Endometrial microvascular endothelial cells (primary cell): ENCODE measurements around the gene MICU2. TPM values are rescaled to one million over a fixed set of nuclear protein-coding genes. Genes with fewer than 3 reads are reported as not detected.
"Not testable (repeated sequence)": the region's sequence is repeated elsewhere in the genome, so short reads cannot be mapped to it uniquely, and the experiment has no call there.

Experiments
- in situ Hi-C: cut with HindIII; loops from 2 replicates; pipeline ENCODE4 v1.10.0; 2017; ENCODE audit warnings: low sequenced_read_pairs, low pct_unique_long_range_greater_than_20kb; ENCODE audit errors: inconsistent ontology term
- total RNA-seq: library from RNA; depleted of rRNA; stranded (reverse); fragments of >200 nt; gene quantifications from one replicate; pipeline ENCODE4 v1.2.3, GENCODE V29; 2015; ENCODE audit errors: inconsistent ontology term

MICU2 gene
- total RNA-seq, 1 donor from 2014 or later: 47.9 TPM

- in situ Hi-C loops: no loop called here
Observed at GRCh38 chr13:21596722-21597121, 7.2 kb downstream of the MICU2 start.

GRCh38 chr13:21595546-21595822 is 8.5 kb downstream of the MICU2 start:
- in situ Hi-C loops: no loop called here

GRCh38 chr13:21594715-21595545 is 9.0 kb downstream of the MICU2 start:
- in situ Hi-C loops: no loop called here

- in situ Hi-C loops: not testable (repeated sequence)
Observed at GRCh38 chr13:21590665-21591456, 13.1 kb downstream of the MICU2 start.

GRCh38 chr13:21590231-21590630 is 13.7 kb downstream of the MICU2 start:
- in situ Hi-C loops: no loop called here

- in situ Hi-C loops: not testable (repeated sequence)
Observed at GRCh38 chr13:21589510-21589909, 14.5 kb downstream of the MICU2 start.

GRCh38 chr13:21588411-21588810 is 15.6 kb downstream of the MICU2 start:
- in situ Hi-C loops: not testable (repeated sequence)

GRCh38 chr13:21584973-21585592 is 18.9 kb downstream of the MICU2 start:
- in situ Hi-C loops: no loop called here

- in situ Hi-C loops: no loop called here
Observed at GRCh38 chr13:21583478-21583877, 20.5 kb downstream of the MICU2 start.

GRCh38 chr13:21580736-21581135 is 23.2 kb downstream of the MICU2 start:
- in situ Hi-C loops: no loop called here

- in situ Hi-C loops: no loop called here
Observed at GRCh38 chr13:21579754-21580316, 24.1 kb downstream of the MICU2 start.

- in situ Hi-C loops: no loop called here
Observed at GRCh38 chr13:21578748-21579147, 25.2 kb downstream of the MICU2 start.

GRCh38 chr13:21576426-21576825 is 27.5 kb downstream of the MICU2 start:
- in situ Hi-C loops: no loop called here

GRCh38 chr13:21573920-21574712 is 29.9 kb downstream of the MICU2 start:
- in situ Hi-C loops: no loop called here

- in situ Hi-C loops: no loop called here
Observed at GRCh38 chr13:21569686-21570085, 34.3 kb downstream of the MICU2 start.

- in situ Hi-C loops: no loop called here
Observed at GRCh38 chr13:21568854-21569253, 35.1 kb downstream of the MICU2 start.

GRCh38 chr13:21567714-21568113 is 36.3 kb downstream of the MICU2 start:
- in situ Hi-C loops: no loop called here

- in situ Hi-C loops: no loop called here
Observed at GRCh38 chr13:21557995-21558394, 46.0 kb downstream of the MICU2 start.

GRCh38 chr13:21556051-21556450 is 47.9 kb downstream of the MICU2 start:
- in situ Hi-C loops: no loop called here
